Activated T-cell treated with anti-CD3 and anti-CD28 coated beads, Interleukin-2, amount 50 U/mL, for 72 hours (primary cell): ENCODE measurements around the gene FYTTD1. TPM values are rescaled to one million over a fixed set of nuclear protein-coding genes. Genes with fewer than 3 reads are reported as not detected.

Source experiments
- ATAC-seq, 2 donors: fragments of 150-1000 bp; cut with Tn5 transposase; replicated peaks in 1 of 2; 2 replicates each; pipeline ENCODE4 v1.10.0; 2021; ENCODE audit warnings: moderate library complexity in 2 of 2, mild to moderate bottlenecking in 1 of 2
- DNase-seq, 2 donors: peaks; one replicate each; pipeline ENCODE4 v3.0.0; 2021 to 2022; ENCODE audit warnings: mixed read lengths in 1 of 2
- H3K27ac Mint-ChIP-seq: one replicate; pipeline ENCODE4 v1.8.0; 2022; ENCODE audit warnings: mild to moderate bottlenecking, moderate library complexity, mixed read lengths
- H3K27me3 Mint-ChIP-seq: one replicate; pipeline ENCODE4 v1.8.0; 2022; ENCODE audit warnings: low read depth, mixed read lengths
- H3K36me3 Mint-ChIP-seq, 2 donors: one replicate each; pipeline ENCODE4 v1.8.0; 2022; ENCODE audit warnings: mixed read lengths in 2 of 2, mild to moderate bottlenecking in 1 of 2; ENCODE audit not compliant: insufficient read depth in 2 of 2
- H3K4me1 Mint-ChIP-seq: one replicate; pipeline ENCODE4 v1.8.0; 2022; ENCODE audit warnings: low read depth, mixed read lengths
- H3K4me3 Mint-ChIP-seq, 2 donors: one replicate each; pipeline ENCODE4 v1.8.0; 2022; ENCODE audit warnings: mild to moderate bottlenecking in 2 of 2, mixed read lengths in 2 of 2, moderate library complexity in 2 of 2
- H3K9me3 Mint-ChIP-seq, 2 donors: one replicate each; pipeline ENCODE4 v1.8.0; 2022; ENCODE audit warnings: mixed read lengths in 2 of 2
- total RNA-seq, 2 donors: library from RNA; stranded (reverse); gene quantifications; one replicate each; pipeline ENCODE4 v1.2.3, GENCODE V29; 2022

Gene FYTTD1
- total RNA-seq, 2 donors from 2014 or later: 31.6 to 37.5 TPM

GRCh38 chr3:197836244-197836643 lies 86.6 kb downstream of the FYTTD1 start:
- DNase-seq (no peak), ATAC-seq (no peak)
- no peak overlapping the region for H3K4me3 Mint-ChIP-seq
- no peaks in the 10 kb centered on the region for H3K27me3 Mint-ChIP-seq
- peaks cover 3 to 15% of the 10 kb centered on the region in 2 donors for H3K36me3 Mint-ChIP-seq
- H3K27ac Mint-ChIP-seq: no peak overlapping the region
- H3K9me3 Mint-ChIP-seq: no peaks in the 10 kb centered on the region
- H3K4me1 Mint-ChIP-seq: no peaks in the 10 kb centered on the region

Other genes starting within 250 kb of the FYTTD1 start
- 10 to 100 TPM; 76.9 to 92.5 TPM for gene BDH1, start 193.9 kb upstream of the FYTTD1 start, total RNA-seq
- 10 to 100 TPM; 33.1 to 33.9 TPM for gene RUBCN, start 13.0 kb upstream of the FYTTD1 start, total RNA-seq
- gene LRCH3, start 41.4 kb downstream of the FYTTD1 start, total RNA-seq: 10 to 100 TPM; 67.2 to 68.1 TPM
- 1,000 to 10,000 TPM; 1,788 to 1,874 TPM for gene RPL35A, start 200.3 kb downstream of the FYTTD1 start, total RNA-seq
- gene LMLN, start 210.3 kb downstream of the FYTTD1 start, total RNA-seq: 1 to 10 TPM; 5.4 to 6.5 TPM